Activated CD8-positive, alpha-beta memory T cell treated with anti-CD3 and anti-CD28 coated beads, Interleukin-2, amount 10 ng/mL, durations not matched to agents 7 days and 5 days (primary cell): Measurements from ENCODE around the gene TBC1D22B. TPM values are rescaled to one million over a fixed set of nuclear protein-coding genes. Genes with fewer than 3 reads are reported as not detected.
"Not testable (repeated sequence)": the region's sequence is repeated elsewhere in the genome, so short reads cannot be mapped to it uniquely, and the experiment has no call there.

Source experiments
- ATAC-seq: fragments of 150-1000 bp; cut with Tn5 transposase; one replicate; pipeline ENCODE4 v1.10.0; 2021; ENCODE audit warnings: moderate library complexity
- CTCF ChIA-PET: fragments of 350-600 bp; sonication (Branson Sonifier 250); formaldehyde crosslinking; loops from one replicate; lab custom pipeline; 2021; ENCODE audit warnings: antibody characterized with exemption; lab: Charles Lee
- DNase-seq: peaks from one replicate; pipeline ENCODE4 v3.0.0-alpha.2; 2020
- H3K27ac Mint-ChIP-seq: one replicate; pipeline ENCODE4 v1.8.0; 2021; ENCODE audit warnings: mild to moderate bottlenecking, mixed read lengths
- H3K27me3 Mint-ChIP-seq: one replicate; pipeline ENCODE4 v1.8.0; 2021; ENCODE audit warnings: mixed read lengths
- H3K36me3 Mint-ChIP-seq: one replicate; pipeline ENCODE4 v1.8.0; 2021; ENCODE audit warnings: mild to moderate bottlenecking, mixed read lengths
- H3K4me1 Mint-ChIP-seq: one replicate; pipeline ENCODE4 v1.8.0; 2021; ENCODE audit warnings: mixed read lengths
- H3K4me3 Mint-ChIP-seq: one replicate; pipeline ENCODE4 v1.8.0; 2021; ENCODE audit warnings: mild to moderate bottlenecking, moderate library complexity, mixed read lengths
- H3K9me3 Mint-ChIP-seq: one replicate; pipeline ENCODE4 v1.8.0; 2022; ENCODE audit warnings: low read depth, mixed read lengths
- total RNA-seq, 2 experiments: library from RNA; stranded (reverse); gene quantifications; one replicate each; pipeline ENCODE4 v1.2.3, GENCODE V29; 2021

Gene TBC1D22B
- total RNA-seq, 2 experiments from 2014 or later, result 17.3 to 17.9 TPM

- no peak overlapping the region for H3K27ac Mint-ChIP-seq
- ATAC-seq (no peak), DNase-seq (no peak)
- no peak overlapping the region for H3K4me3 Mint-ChIP-seq
- H3K36me3 Mint-ChIP-seq, result peaks cover 24% of the 10 kb centered on the region
- no peaks in the 10 kb centered on the region for H3K27me3 Mint-ChIP-seq
- no peaks in the 10 kb centered on the region for H3K9me3 Mint-ChIP-seq
- peaks cover 9% of the 10 kb centered on the region for H3K4me1 Mint-ChIP-seq
- CTCF ChIA-PET, result interaction anchor here (1.0 to 4.7 kb wide), 6 partner anchors 8 to 519 kb away, joined by 3 to 26 read pairs (median 3); no protein-coding TSS in a partner anchor
These were observed 44.6 kb downstream of the TBC1D22B start for GRCh38 chr6:37302086-37302686.

- Mint-ChIP-seq H3K9me3 (no peaks in the 10 kb centered on the region), H3K4me3 (no peak overlapping the region), H3K27me3 (no peaks in the 10 kb centered on the region), H3K36me3 (peaks cover 19% of the 10 kb centered on the region), H3K4me1 (peaks cover 9% of the 10 kb centered on the region), H3K27ac (no peak overlapping the region)
- CTCF ChIA-PET, result interaction anchor here (1.0 to 4.7 kb wide), 8 partner anchors 9 to 78 kb away, joined by 3 to 26 read pairs (median 4); no protein-coding TSS in a partner anchor
- ATAC-seq (no peak), DNase-seq (no peak)
These were observed 45.6 kb downstream of the TBC1D22B start for GRCh38 chr6:37303091-37303660.

DNA sequence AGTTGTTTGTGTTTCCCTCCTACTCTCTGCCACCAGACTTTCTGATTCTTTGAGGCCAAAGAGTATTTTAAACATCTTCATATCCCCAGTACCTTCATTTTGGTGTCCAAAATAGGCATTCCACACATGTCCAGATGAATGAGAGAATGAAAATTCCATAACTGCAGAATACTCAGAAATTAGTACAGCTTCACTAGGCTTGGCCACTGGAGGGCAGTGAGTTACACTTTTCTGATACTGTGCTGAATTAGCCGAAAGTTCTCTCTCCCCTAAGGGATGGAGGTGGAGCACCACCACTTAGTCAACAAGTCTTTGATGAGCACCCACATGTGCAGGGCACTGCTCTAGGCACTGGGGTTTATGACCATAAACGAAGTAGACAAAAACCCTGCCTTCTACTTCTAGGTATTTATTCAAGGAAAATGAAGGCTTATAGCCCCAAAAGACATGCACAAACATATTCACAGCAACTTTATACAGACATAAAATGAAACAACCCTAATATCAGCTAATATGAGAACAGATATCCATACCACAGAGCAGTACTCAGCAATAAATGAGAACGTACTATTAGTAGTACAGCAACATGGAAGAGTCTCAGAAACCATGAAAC, 46.4 kb downstream of the TBC1D22B start:
- H3K36me3 Mint-ChIP-seq, result peaks cover 15% of the 10 kb centered on the region
- peaks cover 7% of the 10 kb centered on the region for H3K4me1 Mint-ChIP-seq
- CTCF ChIA-PET, result interaction anchor here (1.0 to 4.7 kb wide), 6 partner anchors 9 to 140 kb away, joined by 3 to 26 read pairs (median 4); no protein-coding TSS in a partner anchor
- ATAC-seq (peak; percentile 72), DNase-seq (no peak)
- no peaks in the 10 kb centered on the region for H3K27me3 Mint-ChIP-seq
- H3K9me3 Mint-ChIP-seq, result no peaks in the 10 kb centered on the region
- H3K27ac Mint-ChIP-seq, result no peak overlapping the region
- H3K4me3 Mint-ChIP-seq, result no peak overlapping the region

DNA sequence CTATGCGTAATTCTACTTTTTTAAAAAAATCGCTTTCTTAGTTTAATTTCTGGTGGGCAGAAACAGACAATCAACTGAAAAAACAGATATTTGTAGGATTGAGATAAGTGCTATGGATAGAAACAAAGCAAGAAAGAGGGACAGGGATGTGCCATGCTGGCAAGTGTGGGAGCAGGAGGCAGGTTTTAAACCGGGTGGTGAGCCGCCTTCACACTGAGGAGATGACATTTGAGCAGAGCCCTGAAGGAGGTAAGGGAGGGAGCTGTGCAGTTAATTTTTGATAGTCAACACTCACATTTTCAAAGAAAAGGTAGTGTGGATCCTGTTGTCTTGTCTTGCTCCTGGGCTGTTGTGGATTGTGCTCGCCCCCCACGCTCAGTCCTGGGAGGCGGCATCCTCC, 47.2 kb downstream of the TBC1D22B start:
- peaks cover 16% of the 10 kb centered on the region for H3K36me3 Mint-ChIP-seq
- H3K27ac Mint-ChIP-seq, result no peak overlapping the region
- ATAC-seq (no peak), DNase-seq (no peak)
- H3K4me3 Mint-ChIP-seq, result no peak overlapping the region
- peaks cover 6% of the 10 kb centered on the region for H3K4me1 Mint-ChIP-seq
- CTCF ChIA-PET, result interaction anchor here (1.0 to 4.7 kb wide), 5 partner anchors 11 to 283 kb away, joined by 3 to 26 read pairs (median 4); no protein-coding TSS in a partner anchor
- no peaks in the 10 kb centered on the region for H3K9me3 Mint-ChIP-seq
- no peaks in the 10 kb centered on the region for H3K27me3 Mint-ChIP-seq

DNA sequence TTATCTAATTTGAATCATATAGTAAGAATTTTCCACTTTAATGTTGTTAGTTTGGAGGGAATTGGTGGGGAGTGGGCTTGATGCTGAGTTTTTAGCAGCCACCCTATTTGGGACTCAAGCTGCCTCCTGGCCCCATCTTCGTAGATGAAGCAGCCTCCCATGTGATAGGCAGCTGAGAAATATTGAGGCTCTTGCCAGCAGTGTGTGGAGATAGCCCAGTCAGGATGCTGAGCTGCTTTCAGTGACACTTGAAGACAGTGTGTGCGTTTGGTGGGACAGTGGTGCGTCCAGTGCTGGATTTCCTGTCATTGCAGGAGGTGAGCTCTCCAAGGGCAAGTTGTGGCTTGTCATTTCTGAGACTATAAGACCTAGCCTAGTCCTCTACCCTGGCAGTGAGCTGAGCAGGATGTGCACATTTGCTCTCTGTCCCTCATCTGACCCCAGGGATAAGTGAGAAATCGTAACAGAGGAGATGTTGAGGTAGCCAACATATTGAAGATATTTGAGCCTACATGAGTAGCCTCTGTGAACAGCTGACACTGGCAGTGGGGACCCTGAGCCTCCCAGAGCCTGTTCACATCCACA, 48.4 kb downstream of the TBC1D22B start:
- no peak for ATAC-seq
- CTCF ChIA-PET, result interaction anchor here (1.0 to 4.7 kb wide), 4 partner anchors 9 to 284 kb away, joined by 4 to 26 read pairs (median 7); no protein-coding TSS in a partner anchor
- DNase-seq, result no peak
- no peaks in the 10 kb centered on the region for H3K27me3 Mint-ChIP-seq
- peaks cover 7% of the 10 kb centered on the region for H3K4me1 Mint-ChIP-seq
- H3K36me3 Mint-ChIP-seq, result peaks cover 12% of the 10 kb centered on the region
- H3K9me3 Mint-ChIP-seq, result no peaks in the 10 kb centered on the region
- no peak overlapping the region for H3K27ac Mint-ChIP-seq
- H3K4me3 Mint-ChIP-seq, result no peak overlapping the region

- H3K4me1 Mint-ChIP-seq, result peaks cover 9% of the 10 kb centered on the region
- CTCF ChIA-PET, result interaction anchor here (0.6 to 1.3 kb wide), 3 partner anchors 19 to 68 kb away, joined by 3 to 5 read pairs (median 3); no protein-coding TSS in a partner anchor
- ATAC-seq (no peak), DNase-seq (no peak)
- H3K9me3 Mint-ChIP-seq, result no peaks in the 10 kb centered on the region
- no peak overlapping the region for H3K27ac Mint-ChIP-seq
- H3K36me3 Mint-ChIP-seq, result peaks cover 10% of the 10 kb centered on the region
- H3K27me3 Mint-ChIP-seq, result no peaks in the 10 kb centered on the region
- H3K4me3 Mint-ChIP-seq, result no peak overlapping the region
These were observed 49.2 kb downstream of the TBC1D22B start for GRCh38 chr6:37306624-37307222.

- CTCF ChIA-PET, result interaction anchor here (0.6 to 1.3 kb wide), 3 partner anchors 16 to 68 kb away, joined by 3 read pairs; no protein-coding TSS in a partner anchor
These were observed 49.9 kb downstream of the TBC1D22B start for GRCh38 chr6:37307484-37307883.

GRCh38 chr6:37308069-37308815, 50.7 kb downstream of the TBC1D22B start:
- H3K4me1 Mint-ChIP-seq, result peaks cover 9% of the 10 kb centered on the region
- no peak overlapping the region for H3K4me3 Mint-ChIP-seq
- CTCF ChIA-PET, result interaction anchor here (0.9 to 1.7 kb wide), 5 partner anchors 9 to 290 kb away, joined by 3 to 6 read pairs (median 3); no protein-coding TSS in a partner anchor
- H3K27me3 Mint-ChIP-seq, result no peaks in the 10 kb centered on the region
- ATAC-seq, result no peak
- no peak for DNase-seq
- no peak overlapping the region for H3K27ac Mint-ChIP-seq
- H3K9me3 Mint-ChIP-seq, result no peaks in the 10 kb centered on the region
- peaks cover 8% of the 10 kb centered on the region for H3K36me3 Mint-ChIP-seq

More at GRCh38 chr6:37307484-37307883, 49.9 kb downstream of the TBC1D22B start:
- H3K9me3 Mint-ChIP-seq, H3K4me3 Mint-ChIP-seq, ATAC-seq, H3K4me1 Mint-ChIP-seq, DNase-seq, H3K27ac Mint-ChIP-seq, H3K27me3 Mint-ChIP-seq: not testable (repeated sequence)
- peaks cover 10% of the 10 kb centered on the region for H3K36me3 Mint-ChIP-seq

DNA sequence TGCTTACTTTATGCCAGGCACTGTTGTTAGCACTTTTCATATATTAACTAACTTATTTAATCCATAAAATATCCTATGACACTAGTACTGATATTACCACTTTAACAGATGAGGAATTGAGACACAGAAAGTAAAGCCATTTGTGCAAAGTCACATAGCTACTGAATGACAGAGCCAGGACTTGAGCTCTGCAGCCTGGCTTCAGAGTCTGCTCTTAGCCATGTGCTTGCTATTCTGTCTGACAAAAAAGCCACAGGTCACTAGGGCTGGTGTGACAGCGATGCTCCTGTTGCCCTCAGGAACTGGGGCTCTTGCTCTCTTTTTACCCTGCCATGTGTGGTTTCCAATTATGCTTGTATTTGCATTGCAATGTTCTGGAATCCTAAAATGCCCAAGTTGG, 51.5 kb downstream of the TBC1D22B start:
- CTCF ChIA-PET, result interaction anchor here (0.6 to 1.7 kb wide), 5 partner anchors 10 to 291 kb away, joined by 3 to 6 read pairs (median 3); no protein-coding TSS in a partner anchor
- H3K4me1 Mint-ChIP-seq, result peaks cover 7% of the 10 kb centered on the region
- no peak overlapping the region for H3K4me3 Mint-ChIP-seq
- no peak overlapping the region for H3K27ac Mint-ChIP-seq
- peaks cover 9% of the 10 kb centered on the region for H3K36me3 Mint-ChIP-seq
- DNase-seq (no peak), ATAC-seq (no peak)
- H3K9me3 Mint-ChIP-seq, result no peaks in the 10 kb centered on the region
- no peaks in the 10 kb centered on the region for H3K27me3 Mint-ChIP-seq

- Mint-ChIP-seq H3K36me3 (peaks cover 12% of the 10 kb centered on the region), H3K27ac (no peak overlapping the region), H3K9me3 (no peaks in the 10 kb centered on the region), H3K4me1 (peaks cover 8% of the 10 kb centered on the region), H3K27me3 (no peaks in the 10 kb centered on the region), H3K4me3 (no peak overlapping the region)
- CTCF ChIA-PET, result interaction anchor here (0.6 to 1.7 kb wide), 7 partner anchors 15 to 292 kb away, joined by 3 to 7 read pairs (median 3); no protein-coding TSS in a partner anchor
- no peak for ATAC-seq
- DNase-seq, result no peak
These were observed 52.1 kb downstream of the TBC1D22B start for GRCh38 chr6:37309692-37310091.

- Mint-ChIP-seq H3K36me3 (peaks cover 11% of the 10 kb centered on the region), H3K9me3 (no peaks in the 10 kb centered on the region), H3K4me1 (peaks cover 8% of the 10 kb centered on the region), H3K4me3 (no peak overlapping the region), H3K27me3 (no peaks in the 10 kb centered on the region), H3K27ac (no peak overlapping the region)
- DNase-seq (no peak), ATAC-seq (no peak)
- CTCF ChIA-PET, result interaction anchor here (0.8 to 1.6 kb wide), 9 partner anchors 11 to 337 kb away, joined by 3 to 7 read pairs (median 4); partner anchors contain the start of genes TBC1D22B and TMEM217
These were observed 53.4 kb downstream of the TBC1D22B start for GRCh38 chr6:37310966-37311365.
